Measurements from ENCODE around the gene PLIN4. TPM values are rescaled to one million over a fixed set of nuclear protein-coding genes. Genes with fewer than 3 reads are reported as not detected.

Gene PLIN4
- total RNA-seq, 2 donors from 2014 or later = not detected

GRCh38 chr19:4523306-4524110 is 5.2 kb upstream of the PLIN4 start:
- Mint-ChIP-seq H3K27me3 (peaks cover 0 to 3% of the 10 kb centered on the region in 2 donors), H3K36me3 (no peaks in the 10 kb centered on the region), H3K9me3 (no peaks in the 10 kb centered on the region), H3K4me1 (ENCODE audit: low read depth in 2 of 2) (peaks cover 0 to 3% of the 10 kb centered on the region in 2 donors), H3K4me3 (no peak overlapping the region), H3K27ac (no peak overlapping the region)
- ATAC-seq = peak in 1 of 2 donors; percentile 31
- DNase-seq (ENCODE audit: low spot score) = no peak

DNA sequence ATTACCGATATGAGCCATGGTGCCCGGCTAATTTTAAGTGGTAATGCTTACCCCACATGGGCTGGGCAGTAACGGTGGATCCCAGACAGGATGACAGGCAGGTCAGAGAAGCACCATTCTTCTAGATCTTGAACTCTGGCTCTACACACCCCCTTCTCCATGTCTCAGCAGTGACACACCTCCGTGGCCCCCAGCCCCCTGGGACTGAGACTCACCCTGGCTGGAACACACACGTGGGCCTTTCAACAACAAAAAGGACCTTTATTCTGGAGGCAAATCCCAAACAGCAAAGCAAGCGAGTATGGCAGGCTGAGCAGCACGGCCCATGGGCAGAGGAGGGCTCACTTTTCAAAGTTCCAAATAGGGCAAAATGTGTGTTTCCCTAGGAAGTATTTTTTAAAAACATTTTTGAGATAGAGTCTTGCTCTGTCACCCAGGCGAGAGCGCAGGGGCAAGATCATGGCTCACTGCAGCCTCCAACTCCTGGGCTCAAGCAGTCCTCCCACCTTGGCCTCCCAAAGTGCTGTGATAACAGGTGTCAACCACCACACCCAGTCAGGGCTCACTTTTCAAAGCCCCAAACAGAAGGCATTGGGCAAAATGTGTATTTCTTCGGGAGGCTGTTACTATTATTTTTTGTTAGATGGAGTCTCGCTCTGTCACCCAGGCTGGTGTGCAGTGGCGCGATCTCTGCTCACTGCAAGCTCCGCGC is 4.2 kb upstream of the PLIN4 start:
- peaks cover 0 to 3% of the 10 kb centered on the region in 2 donors for H3K4me1 Mint-ChIP-seq (ENCODE audit: low read depth in 2 of 2)
- H3K27me3 Mint-ChIP-seq = peaks cover 0 to 3% of the 10 kb centered on the region in 2 donors
- no peaks in the 10 kb centered on the region for H3K9me3 Mint-ChIP-seq
- H3K4me3 Mint-ChIP-seq = no peak overlapping the region
- DNase-seq (ENCODE audit: low spot score) (no peak), ATAC-seq (no peak)
- H3K36me3 Mint-ChIP-seq = no peaks in the 10 kb centered on the region
- no peak overlapping the region for H3K27ac Mint-ChIP-seq

DNA sequence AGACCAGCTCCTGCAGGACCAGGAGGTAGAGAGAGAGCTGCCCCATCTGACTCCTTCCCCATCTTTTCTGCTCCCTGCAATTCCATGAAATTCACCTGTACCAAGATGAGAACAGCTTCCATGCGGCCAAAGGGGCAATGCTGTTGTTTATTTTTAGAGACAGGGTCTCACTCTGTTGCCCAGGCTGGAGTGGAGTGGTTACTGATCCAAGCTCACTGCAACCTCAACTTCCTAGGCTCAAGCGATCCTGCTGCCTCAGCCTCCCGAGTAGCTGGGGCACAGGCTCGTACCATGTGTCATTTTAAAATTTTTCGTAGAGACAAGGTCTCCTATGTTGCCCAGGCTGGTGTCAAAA is 3.6 kb upstream of the PLIN4 start:
- no peak overlapping the region for H3K27ac Mint-ChIP-seq
- DNase-seq (ENCODE audit: low spot score) = no peak
- no peak overlapping the region for H3K4me3 Mint-ChIP-seq
- ATAC-seq = no peak
- peaks cover 0 to 3% of the 10 kb centered on the region in 2 donors for H3K27me3 Mint-ChIP-seq
- no peaks in the 10 kb centered on the region for H3K36me3 Mint-ChIP-seq
- H3K9me3 Mint-ChIP-seq = no peaks in the 10 kb centered on the region
- peaks cover 0 to 3% of the 10 kb centered on the region in 2 donors for H3K4me1 Mint-ChIP-seq (ENCODE audit: low read depth in 2 of 2)

- no peak for DNase-seq (ENCODE audit: low spot score)
- H3K36me3 Mint-ChIP-seq = no peaks in the 10 kb centered on the region
- H3K4me3 Mint-ChIP-seq = no peak overlapping the region
- no peaks in the 10 kb centered on the region for H3K9me3 Mint-ChIP-seq
- H3K4me1 Mint-ChIP-seq (ENCODE audit: low read depth in 2 of 2) = peaks cover 0 to 3% of the 10 kb centered on the region in 2 donors
- H3K27me3 Mint-ChIP-seq = peaks cover 0 to 3% of the 10 kb centered on the region in 2 donors
- H3K27ac Mint-ChIP-seq = peak overlapping the region in 1 of 2 donors; percentile 20
- no peak for ATAC-seq
These were observed 3.0 kb upstream of the PLIN4 start for GRCh38 chr19:4521170-4521887.

- Mint-ChIP-seq H3K4me1 (ENCODE audit: low read depth in 2 of 2) (peaks cover 0 to 3% of the 10 kb centered on the region in 2 donors), H3K4me3 (no peak overlapping the region), H3K9me3 (no peaks in the 10 kb centered on the region), H3K27ac (no peak overlapping the region), H3K27me3 (peaks cover 0 to 3% of the 10 kb centered on the region in 2 donors), H3K36me3 (no peaks in the 10 kb centered on the region)
- DNase-seq (ENCODE audit: low spot score) = no peak
- no peak for ATAC-seq
These were observed 1.4 kb upstream of the PLIN4 start for GRCh38 chr19:4519521-4520277.

DNA sequence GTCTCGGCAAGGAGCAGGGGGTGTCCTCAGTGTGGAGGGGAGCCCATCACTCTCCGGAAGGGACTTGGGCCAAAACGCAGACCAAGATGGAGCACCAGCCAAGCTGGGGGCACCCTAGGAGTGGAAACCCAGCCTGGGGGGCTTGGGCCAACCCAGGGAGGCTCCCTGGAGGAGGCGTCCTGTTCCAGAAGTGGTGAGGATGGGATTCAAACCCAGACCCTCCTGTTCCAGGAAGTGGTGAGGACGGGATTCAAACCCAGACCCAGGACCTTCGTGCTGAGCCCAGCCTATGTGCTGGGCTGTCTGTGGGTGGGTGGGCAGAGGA is 848 bp upstream of the PLIN4 start:
- Mint-ChIP-seq H3K9me3 (no peaks in the 10 kb centered on the region), H3K27ac (no peak overlapping the region), H3K4me3 (no peak overlapping the region), H3K4me1 (ENCODE audit: low read depth in 2 of 2) (peaks cover 0 to 3% of the 10 kb centered on the region in 2 donors), H3K27me3 (peaks cover 0 to 3% of the 10 kb centered on the region in 2 donors), H3K36me3 (no peaks in the 10 kb centered on the region)
- ATAC-seq = no peak
- no peak for DNase-seq (ENCODE audit: low spot score)

- ATAC-seq (no peak), DNase-seq (ENCODE audit: low spot score) (no peak)
- Mint-ChIP-seq H3K27me3 (peaks cover 0 to 3% of the 10 kb centered on the region in 2 donors), H3K9me3 (no peaks in the 10 kb centered on the region), H3K27ac (no peak overlapping the region), H3K36me3 (no peaks in the 10 kb centered on the region), H3K4me1 (ENCODE audit: low read depth in 2 of 2) (peaks cover 0 to 3% of the 10 kb centered on the region in 2 donors), H3K4me3 (no peak overlapping the region)
These were observed 732 bp downstream of the PLIN4 start for GRCh38 chr19:4517451-4518057.

- peaks cover 0 to 3% of the 10 kb centered on the region in 2 donors for H3K27me3 Mint-ChIP-seq
- H3K27ac Mint-ChIP-seq = no peak overlapping the region
- no peak for DNase-seq (ENCODE audit: low spot score)
- no peaks in the 10 kb centered on the region for H3K36me3 Mint-ChIP-seq
- H3K4me1 Mint-ChIP-seq (ENCODE audit: low read depth in 2 of 2) = peaks cover 0 to 3% of the 10 kb centered on the region in 2 donors
- H3K4me3 Mint-ChIP-seq = no peak overlapping the region
- H3K9me3 Mint-ChIP-seq = no peaks in the 10 kb centered on the region
- ATAC-seq = no peak
These were observed 1.4 kb downstream of the PLIN4 start for GRCh38 chr19:4516939-4517300.

DNA sequence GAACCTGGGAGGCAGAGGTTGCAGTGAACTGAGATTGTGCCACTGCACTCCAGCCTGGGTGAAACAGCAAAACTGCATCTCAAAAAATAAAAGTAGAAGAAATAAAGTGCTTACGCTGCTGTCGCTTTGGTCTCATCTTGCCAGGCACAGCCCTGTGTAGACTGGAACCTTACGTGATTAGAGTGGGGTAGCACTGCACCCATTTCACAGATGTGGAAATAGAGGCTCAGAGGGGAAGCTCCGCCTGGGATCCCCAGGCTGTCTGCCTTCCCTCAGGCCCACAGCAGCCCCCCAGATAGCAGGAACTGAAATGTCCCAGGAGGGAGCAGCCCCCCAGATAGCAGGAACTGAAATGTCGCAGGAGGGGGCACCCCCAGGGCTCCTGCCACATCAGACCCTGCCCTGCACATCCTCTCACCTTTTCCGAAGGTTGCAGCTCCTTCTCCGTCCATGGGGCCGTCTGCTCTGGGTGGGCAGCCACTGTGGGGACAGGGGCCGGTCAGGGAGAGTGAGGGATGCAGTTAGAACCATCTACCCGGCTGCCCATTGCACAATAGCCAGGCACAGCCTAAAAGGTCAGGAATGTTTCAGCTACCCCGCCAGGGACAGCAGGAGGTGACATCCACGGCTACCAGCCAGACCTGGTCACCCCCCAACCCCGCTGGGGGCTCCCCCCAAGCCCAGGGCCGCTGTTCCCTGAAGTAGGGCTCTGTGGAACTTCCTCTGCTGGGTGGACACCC is 1.9 kb downstream of the PLIN4 start:
- Mint-ChIP-seq H3K27ac (no peak overlapping the region), H3K4me1 (ENCODE audit: low read depth in 2 of 2) (peaks cover 0 to 3% of the 10 kb centered on the region in 2 donors), H3K27me3 (peaks cover 0 to 3% of the 10 kb centered on the region in 2 donors), H3K9me3 (no peaks in the 10 kb centered on the region), H3K36me3 (no peaks in the 10 kb centered on the region), H3K4me3 (no peak overlapping the region)
- DNase-seq (ENCODE audit: low spot score) (no peak), ATAC-seq (no peak)

- Mint-ChIP-seq H3K4me1 (ENCODE audit: low read depth in 2 of 2) (peaks cover 0 to 3% of the 10 kb centered on the region in 2 donors), H3K27ac (no peak overlapping the region), H3K4me3 (no peak overlapping the region), H3K9me3 (no peaks in the 10 kb centered on the region), H3K27me3 (peaks cover 0 to 3% of the 10 kb centered on the region in 2 donors), H3K36me3 (no peaks in the 10 kb centered on the region)
- DNase-seq (ENCODE audit: low spot score) (no peak), ATAC-seq (no peak)
These were observed 2.6 kb downstream of the PLIN4 start for GRCh38 chr19:4515732-4516131.

- no peaks in the 10 kb centered on the region for H3K27me3 Mint-ChIP-seq
- H3K9me3 Mint-ChIP-seq = no peaks in the 10 kb centered on the region
- no peak overlapping the region for H3K4me3 Mint-ChIP-seq
- ATAC-seq = peak in 1 of 2 donors; percentile 17
- no peaks in the 10 kb centered on the region for H3K36me3 Mint-ChIP-seq
- DNase-seq (ENCODE audit: low spot score) = no peak
- no peak overlapping the region for H3K27ac Mint-ChIP-seq
- no peaks in the 10 kb centered on the region for H3K4me1 Mint-ChIP-seq (ENCODE audit: low read depth in 2 of 2)
These were observed 5.0 kb downstream of the PLIN4 start for GRCh38 chr19:4513248-4513647.

GRCh38 chr19:4512070-4512469 is 6.2 kb downstream of the PLIN4 start:
- Mint-ChIP-seq H3K9me3 (no peaks in the 10 kb centered on the region), H3K27me3 (no peaks in the 10 kb centered on the region), H3K4me3 (no peak overlapping the region), H3K27ac (no peak overlapping the region), H3K36me3 (no peaks in the 10 kb centered on the region), H3K4me1 (ENCODE audit: low read depth in 2 of 2) (no peaks in the 10 kb centered on the region)
- DNase-seq (ENCODE audit: low spot score) = no peak
- ATAC-seq = no peak
